GM18511 (cell line): ENCODE results near the gene ATP9B.
"Not testable (repeated sequence)": the region's sequence is repeated elsewhere in the genome, so short reads cannot be mapped to it uniquely, and the experiment has no call there.

Experiments used
- ATAC-seq: cut with Tn5 transposase; IDR thresholded peaks from one replicate; pipeline ENCODE4 v1.9.1; 2021; ENCODE audit warnings: mild to moderate bottlenecking, moderate library complexity; ENCODE audit not compliant: unreplicated experiment

The ATP9B gene

DNA sequence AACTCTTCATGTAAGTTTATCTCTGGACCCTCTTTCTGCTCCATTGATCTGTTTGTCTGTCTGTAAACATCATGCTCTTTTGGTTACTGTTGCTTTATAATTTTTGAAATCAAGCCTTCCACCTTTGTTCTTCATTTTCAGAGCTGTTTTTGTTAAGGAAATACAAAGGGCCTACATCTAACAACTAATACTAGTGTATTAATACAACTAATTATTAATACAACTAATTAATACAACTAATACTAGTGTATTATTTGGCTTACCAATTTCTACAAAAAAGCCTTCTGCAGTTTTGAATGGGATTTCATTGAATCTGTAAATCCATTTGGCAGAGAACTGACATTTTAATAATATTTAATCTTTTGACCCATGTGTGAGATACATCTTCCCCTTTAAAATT, 66.7 kb downstream of the ATP9B start:
- ATAC-seq: no peak

GRCh38 chr18:79136742-79137141, 67.5 kb downstream of the ATP9B start:
- ATAC-seq: no peak

GRCh38 chr18:79139206-79139605, 70.0 kb downstream of the ATP9B start:
- ATAC-seq: no peak

- ATAC-seq: no peak
Measured at GRCh38 chr18:79147014-79147413, 77.8 kb downstream of the ATP9B start.

DNA sequence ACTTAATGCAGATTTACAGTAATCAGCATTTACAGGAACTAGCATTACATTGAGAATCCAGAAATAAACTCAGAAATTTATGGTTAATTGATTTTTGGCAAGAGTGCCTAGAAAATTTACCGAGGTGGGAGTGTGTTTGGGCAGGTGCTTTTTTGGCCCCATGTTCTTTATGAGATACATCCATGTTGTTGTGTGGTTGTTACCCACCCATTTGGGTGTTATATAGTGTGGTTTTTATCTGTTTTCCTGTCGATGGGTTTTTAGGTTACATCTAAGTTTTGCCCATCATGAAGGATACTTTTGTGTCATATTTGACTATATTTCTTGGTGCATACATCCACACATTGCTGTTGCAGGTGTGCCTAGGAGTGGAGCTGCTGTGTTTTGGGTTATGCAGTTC, 82.0 kb downstream of the ATP9B start:
- no peak for ATAC-seq

- peak; percentile 6 for ATAC-seq
Measured at GRCh38 chr18:79156327-79156726, 87.1 kb downstream of the ATP9B start.

DNA sequence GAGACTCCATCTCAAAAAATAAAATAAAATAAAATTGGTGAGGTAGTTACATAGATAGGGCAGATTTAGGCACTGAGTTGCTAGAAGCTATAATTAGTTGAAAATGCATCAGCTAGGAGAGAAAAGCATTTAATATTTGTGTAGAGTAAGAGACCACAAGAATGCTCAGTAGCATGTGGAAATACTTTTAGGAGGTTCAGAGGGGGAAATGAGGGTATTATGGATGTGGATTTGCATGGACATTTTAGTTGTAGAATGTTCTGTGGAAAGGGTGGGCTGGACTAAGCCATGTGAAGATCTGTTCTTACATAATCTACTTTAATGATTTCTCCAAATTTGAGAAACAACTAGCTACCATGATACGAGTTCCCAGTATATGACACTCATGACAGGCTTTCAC, 95.5 kb downstream of the ATP9B start:
- ATAC-seq: no peak

- no peak for ATAC-seq
Measured at GRCh38 chr18:79166702-79167101, 97.5 kb downstream of the ATP9B start.

DNA sequence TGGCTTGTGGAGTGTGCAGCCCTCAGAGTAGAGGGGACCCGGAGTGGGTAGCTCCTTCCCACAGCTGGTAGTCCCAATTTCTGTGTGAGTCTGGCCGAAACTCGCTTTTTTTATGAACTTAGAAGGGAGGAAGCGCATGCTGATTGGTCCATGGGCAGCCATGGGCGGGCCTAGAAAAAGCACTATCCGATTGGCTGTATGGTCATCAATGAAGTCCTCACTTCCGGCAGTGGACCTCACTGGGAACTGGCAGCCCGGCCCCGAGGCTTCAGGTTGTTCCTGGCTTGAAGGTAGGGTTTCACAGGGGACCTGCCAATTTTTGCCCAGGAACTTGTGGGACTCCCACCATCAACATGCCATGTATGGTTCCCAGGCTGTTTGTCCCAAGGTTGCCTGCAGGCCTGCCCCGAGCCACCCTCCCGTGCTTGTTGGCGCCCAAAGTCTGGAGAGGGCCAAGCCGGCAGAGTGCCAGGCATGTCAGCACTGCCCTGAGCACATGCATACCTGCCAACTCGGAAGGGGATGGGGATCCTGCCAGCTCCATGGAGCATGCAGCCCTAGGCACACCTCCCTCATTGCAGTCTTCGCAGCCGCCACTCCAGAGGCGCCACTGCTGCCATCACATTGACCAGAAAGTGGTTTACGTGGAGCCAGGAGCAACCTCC, 98.5 kb downstream of the ATP9B start:
- no peak for ATAC-seq

DNA sequence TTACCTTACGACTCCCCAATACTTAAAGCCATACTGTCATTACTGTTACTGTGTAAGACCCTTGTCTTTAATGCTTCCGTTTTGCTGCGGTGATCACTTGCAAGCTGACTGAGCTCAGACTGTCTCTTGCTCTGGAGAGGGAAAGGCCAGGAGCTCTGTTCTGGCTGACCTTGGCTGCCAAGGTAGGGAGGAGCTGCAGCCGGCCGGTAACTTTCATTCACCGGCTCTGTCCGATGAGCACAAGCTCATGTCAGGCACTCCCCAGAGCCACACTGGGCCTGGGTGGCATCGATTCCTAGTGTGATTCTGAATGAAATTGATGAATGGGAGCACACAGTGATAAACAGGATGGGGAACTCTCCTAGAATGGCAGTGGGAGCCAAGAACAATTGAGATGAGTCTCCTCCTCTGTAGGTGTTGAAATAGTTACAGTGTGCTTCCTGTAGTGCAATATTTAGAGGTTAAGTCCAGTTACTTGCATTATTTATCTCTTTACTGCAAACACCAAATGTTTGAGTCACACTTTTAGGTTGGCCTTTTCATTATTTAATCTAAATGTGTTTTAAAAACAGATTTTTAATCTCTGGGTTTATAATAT, 100.9 kb downstream of the ATP9B start:
- no peak for ATAC-seq

DNA sequence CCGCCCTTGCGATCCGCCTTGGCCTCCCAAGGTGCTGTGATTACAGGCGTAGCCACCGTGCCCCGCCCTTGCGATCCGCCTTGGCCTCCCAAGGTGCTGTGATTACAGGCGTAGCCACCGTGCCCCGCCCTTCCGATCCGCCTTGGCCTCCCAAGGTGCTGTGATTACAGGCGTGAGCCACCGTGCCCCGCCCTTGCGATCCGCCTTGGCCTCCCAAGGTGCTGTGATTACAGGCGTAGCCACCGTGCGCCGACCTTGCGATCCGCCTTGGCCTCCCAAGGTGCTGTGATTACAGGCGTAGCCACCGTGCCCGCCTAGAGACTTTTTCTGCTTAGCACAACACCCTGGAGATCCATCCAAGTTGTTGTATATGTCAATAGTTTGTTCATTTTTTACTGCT, 103.1 kb downstream of the ATP9B start:
- not testable (repeated sequence) for ATAC-seq

DNA sequence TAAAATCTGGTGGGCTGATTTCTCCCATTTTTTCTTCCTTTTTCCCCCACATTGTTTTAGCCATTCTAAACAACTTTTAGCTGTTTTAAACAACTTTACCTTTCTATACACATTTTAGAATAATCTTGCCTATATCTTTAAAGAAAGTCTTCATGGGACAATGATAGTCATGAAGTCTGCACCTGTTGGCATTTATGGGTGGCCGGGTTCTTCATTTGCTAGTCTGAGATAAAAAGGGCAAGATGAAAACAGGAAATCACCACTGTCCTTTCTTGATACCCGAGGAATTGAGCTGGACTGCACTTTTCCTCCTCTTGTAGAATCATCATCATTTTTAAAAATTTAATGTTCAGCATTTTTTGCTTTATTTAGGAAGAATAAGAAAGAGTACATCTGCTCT, 104.5 kb downstream of the ATP9B start:
- ATAC-seq: no peak

GRCh38 chr18:79178113-79178531, 108.9 kb downstream of the ATP9B start:
- no peak for ATAC-seq

- no peak for ATAC-seq
Measured at GRCh38 chr18:79182047-79182713, 113.0 kb downstream of the ATP9B start.

DNA sequence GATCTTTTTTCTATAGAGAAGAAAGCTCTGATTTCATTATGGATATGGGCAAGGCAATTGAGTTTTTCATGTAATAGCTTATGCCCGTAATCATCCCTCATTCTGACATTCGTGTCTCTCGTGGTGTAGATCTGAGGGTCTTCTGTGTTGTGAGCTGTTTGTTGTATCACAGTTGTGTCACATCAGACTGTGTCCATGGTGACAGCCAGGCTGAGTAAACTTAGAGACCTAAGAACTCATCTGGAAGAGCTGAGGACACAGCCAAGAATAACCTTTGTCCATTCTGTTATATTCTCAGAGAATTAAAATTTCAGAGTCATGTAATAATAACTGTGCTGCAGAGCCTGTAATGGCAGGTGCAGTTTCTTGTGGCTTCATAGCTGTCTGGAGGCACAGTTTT, 116.5 kb downstream of the ATP9B start:
- no peak for ATAC-seq

- peak; percentile 85 for ATAC-seq
Measured at GRCh38 chr18:79186649-79187048, 117.5 kb downstream of the ATP9B start.

GRCh38 chr18:79187532-79188277, 118.5 kb downstream of the ATP9B start:
- ATAC-seq: no peak

DNA sequence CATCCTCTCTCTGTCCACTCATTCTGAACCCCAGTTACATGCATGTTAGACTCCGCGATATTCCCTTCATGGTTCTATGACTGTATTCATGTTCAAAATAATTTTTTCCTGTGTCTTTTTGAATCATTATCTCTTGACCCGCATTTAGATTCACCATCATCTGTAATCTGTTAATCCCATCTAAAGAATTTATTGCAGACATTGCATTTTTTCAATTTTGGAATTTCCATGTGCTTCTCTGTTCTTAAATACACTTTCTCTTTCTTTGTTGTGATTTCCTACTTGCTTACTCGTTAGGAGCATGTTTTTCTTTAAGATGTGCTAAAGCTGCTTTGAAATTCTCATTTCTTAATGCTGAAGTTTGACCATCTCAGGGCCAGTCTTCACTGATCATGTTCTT, 122.2 kb downstream of the ATP9B start:
- ATAC-seq: no peak

DNA sequence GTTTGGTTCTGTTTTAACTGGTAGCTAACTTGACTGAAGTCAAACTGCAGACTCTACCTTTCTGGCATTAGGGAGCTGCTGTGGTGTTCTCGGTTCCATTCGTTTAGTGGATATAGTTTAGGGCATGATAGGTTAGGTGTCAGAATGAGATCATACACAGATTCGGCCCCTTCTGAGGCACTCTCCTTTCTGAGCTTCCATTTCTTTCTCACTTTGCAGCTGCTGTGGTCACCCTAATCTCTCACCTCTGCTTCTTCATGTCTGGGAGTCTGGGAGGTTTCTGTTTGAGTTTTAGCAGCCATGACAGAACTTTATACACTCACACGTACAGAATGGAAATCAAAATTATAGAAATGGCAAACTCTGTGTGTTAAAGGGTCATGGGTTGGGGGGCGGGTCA, 122.8 kb downstream of the ATP9B start:
- peak; percentile 74 for ATAC-seq

GRCh38 chr18:79193826-79194225, 124.6 kb downstream of the ATP9B start:
- no peak for ATAC-seq
